SK-N-SH (cell line): ENCODE data around the gene SESN1. TPM values are rescaled to one million over a fixed set of nuclear protein-coding genes. Genes with fewer than 3 reads are reported as not detected.

Source experiments
- CTCF ChIA-PET: fragments of 300-600, 350-600 bp; formaldehyde crosslinking; extraction: SDS; loops from one replicate; lab custom pipeline; 2021; lab: Yijun Ruan, JAX
- POLR2A ChIA-PET: fragments of 350-600 bp; sonication (Branson Sonifier 250); formaldehyde crosslinking; extraction: SDS; loops from one replicate; lab custom pipeline; 2020; ENCODE audit warnings: antibody characterized with exemption, inconsistent platforms; lab: Yijun Ruan, JAX
- DNase-seq: peaks from one replicate; pipeline ENCODE4 v3.0.0; 2012
- H2AFZ ChIP-seq: fragments of 200-600 bp; sonication (generic); 2 replicates; pipeline ENCODE4 v1.8.1; 2016; ENCODE audit warnings: antibody characterized with exemption, mild to moderate bottlenecking, low read depth
- H3F3A ChIP-seq: fragments of 200-600 bp; sonication (generic); replicated peaks from 2 replicates; pipeline ENCODE3; 2016; ENCODE audit warnings: antibody characterized with exemption, mild to moderate bottlenecking; ENCODE audit not compliant: insufficient read depth
- H3K27ac ChIP-seq, 2 experiments: fragments of 200-500 bp in 1 of 2; fragments of 200-600 bp in 1 of 2; sonication (Bioruptor generic) in 1 of 2; sonication (generic), shearing (Covaris generic) in 1 of 2; 2 replicates each; pipeline versions ENCODE4 v1.5.1 to v1.6.1; 2014 to 2016; ENCODE audit warnings: low read depth in 2 of 2, inconsistent platforms in 1 of 2, low read length in 1 of 2, mild to moderate bottlenecking in 1 of 2, mixed read lengths in 1 of 2
- H3K27me3 ChIP-seq: fragments of 200-600 bp; sonication (generic), shearing (Covaris generic); 2 replicates; pipeline ENCODE4 v1.6.1; 2016; ENCODE audit warnings: mixed run types; ENCODE audit not compliant: insufficient read depth
- H3K36me3 ChIP-seq, 2 experiments: fragments of 200-500 bp in 1 of 2; fragments of 200-600 bp in 1 of 2; sonication (Bioruptor generic) in 1 of 2; sonication (generic) in 1 of 2; replicated peaks in 1 of 2; 2 replicates each; pipeline versions ENCODE3 to v1.5.1; 2014 to 2016; ENCODE audit warnings: low read length in 1 of 2, mild to moderate bottlenecking in 1 of 2; ENCODE audit not compliant: insufficient read depth in 2 of 2, control insufficient read depth in 1 of 2
- H3K4me1 ChIP-seq, 2 experiments: fragments of 200-500 bp in 1 of 2; fragments of 200-600 bp in 1 of 2; sonication (Bioruptor generic) in 1 of 2; sonication (generic), shearing (Covaris generic) in 1 of 2; 2 replicates each; pipeline versions ENCODE4 v1.5.1 to v1.6.1; 2014 to 2016; ENCODE audit warnings: low read depth in 1 of 2, low read length in 1 of 2, mixed run types in 1 of 2; ENCODE audit not compliant: insufficient read depth in 2 of 2, control insufficient read depth in 1 of 2
- H3K4me2 ChIP-seq: fragments of 200-600 bp; sonication (generic), shearing (Covaris generic); 2 replicates; pipeline ENCODE4 v1.6.1; 2017; ENCODE audit warnings: mixed run types
- H3K4me3 ChIP-seq, 2 experiments: fragments of 200-500 bp in 1 of 2; fragments of 200-600 bp in 1 of 2; sonication (Bioruptor generic) in 1 of 2; sonication (generic), shearing (Covaris generic) in 1 of 2; 2 replicates each; pipeline versions ENCODE4 v1.5.1 to v1.8.1; 2014 to 2016; ENCODE audit warnings: low read depth in 2 of 2, inconsistent platforms in 1 of 2, low read length in 1 of 2, mild to moderate bottlenecking in 1 of 2, mixed read lengths in 1 of 2, moderate library complexity in 1 of 2
- H3K79me2 ChIP-seq: fragments of 200-600 bp; sonication (generic); 2 replicates; pipeline ENCODE4 v1.8.1; 2017; ENCODE audit warnings: mild to moderate bottlenecking; ENCODE audit not compliant: insufficient read depth
- H3K9ac ChIP-seq: fragments of 200-600 bp; sonication (generic); 2 replicates; pipeline ENCODE4 v1.6.1; 2017; ENCODE audit warnings: mixed run types
- H3K9me2 ChIP-seq: fragments of 200-600 bp; sonication (generic); 2 replicates; pipeline ENCODE4 v1.6.1; 2017; ENCODE audit warnings: mixed run types
- H3K9me3 ChIP-seq: fragments of 200-600 bp; sonication (generic); 2 replicates; pipeline ENCODE4 v1.6.1; 2017; ENCODE audit warnings: mixed run types, mild to moderate bottlenecking, moderate library complexity
- H4K20me1 ChIP-seq: fragments of 200-600 bp; sonication (generic); 2 replicates; pipeline ENCODE4 v1.6.1; 2017; ENCODE audit warnings: mild to moderate bottlenecking, mixed run types; ENCODE audit not compliant: insufficient read depth
- CHD2 ChIP-seq: fragments of 150-350 bp; IDR thresholded peaks from 2 replicates; pipeline ENCODE4 v1.6.1; 2018; ENCODE audit warnings: low read length; ENCODE audit not compliant: partially characterized antibody
- ELF1 ChIP-seq: IDR thresholded peaks from 2 replicates; pipeline ENCODE4 v1.4.0; 2012
- EP300 ChIP-seq, 2 experiments: IDR thresholded peaks; 2 replicates each; pipeline versions ENCODE4 v1.4.0 to v1.6.1; 2012; ENCODE audit warnings: borderline replicate concordance in 1 of 2, low read depth in 1 of 2, low read length in 1 of 2
- EZH2phosphoT487 ChIP-seq: fragments of 200-600 bp; sonication (generic); IDR thresholded peaks from 2 replicates; pipeline ENCODE4 v1.6.1; 2017; ENCODE audit warnings: low read depth, mixed run types, mild to moderate bottlenecking, antibody characterized with exemption, moderate library complexity, borderline replicate concordance
- FOSL2 ChIP-seq: IDR thresholded peaks from 2 replicates; pipeline ENCODE4 v1.4.0; 2012; ENCODE audit warnings: low read depth, mild to moderate bottlenecking, moderate library complexity, borderline replicate concordance
- FOXJ3 ChIP-seq: sonication (generic); formaldehyde crosslinking; IDR thresholded peaks from 2 replicates; pipeline ENCODE4 v1.5.1; 2020; ENCODE audit warnings: mild to moderate bottlenecking, missing genetic modification reagents
- IRF3 ChIP-seq: fragments of 150-350 bp; IDR thresholded peaks from 2 replicates; pipeline ENCODE4 v1.6.1; 2016; ENCODE audit warnings: mild to moderate bottlenecking, low read depth, low read length
- RCOR1 ChIP-seq: fragments of 150-350 bp; IDR thresholded peaks from 2 replicates; pipeline ENCODE4 v1.6.1; 2017; ENCODE audit warnings: antibody characterized with exemption, low read length
- SIN3A ChIP-seq: IDR thresholded peaks from 2 replicates; pipeline ENCODE4 v1.6.1; 2012; ENCODE audit warnings: low read depth, mild to moderate bottlenecking, low read length, moderate library complexity, borderline replicate concordance
- USF1 ChIP-seq: IDR thresholded peaks from 2 replicates; pipeline ENCODE4 v1.4.0; 2012; ENCODE audit warnings: low read depth, borderline replicate concordance
- YY1 ChIP-seq: IDR thresholded peaks from 2 replicates; pipeline ENCODE4 v1.4.0; 2012; ENCODE audit warnings: low read depth, mild to moderate bottlenecking
- WGBS: methylation state at CpG from one replicate; pipeline ENCODE4 v1.1.6; 2017; ENCODE audit warnings: low lambda C conversion rate; 5-methylcytosine and 5-hydroxymethylcytosine counted together
- polyA plus RNA-seq, 3 experiments: library from polyadenylated mRNA; depleted of rRNA; stranded (reverse); fragments of >200 nt; gene quantifications; 2 replicates each; pipeline ENCODE4 v1.2.3, GENCODE V29; 2012

The SESN1 gene
- polyA plus RNA-seq, 1 of the 3 experiments (the other 2 are of a cell fraction): 13.1 TPM

- ChIA-PET CTCF (interaction anchor here (1.3 to 7.1 kb wide), 4 partner anchors 212 to 527 kb away, joined by 3 to 115 read pairs (median 6); partner anchors contain the start of gene ARMC2), POLR2A (no interaction called here)
- no peak overlapping the region for H3K4me2 ChIP-seq
- peaks cover 0 to 7% of the 10 kb centered on the region in 2 experiments; a peak in 2 of 4 replicates for H3K4me1 ChIP-seq
- 95% methylated on average over 2 of the region's 2 CpGs for whole genome bisulfite sequencing
- H3K36me3 ChIP-seq: no peaks in the 10 kb centered on the region
- H2AFZ ChIP-seq: no peak overlapping the region
- DNase-seq: no peak
- H3K9ac ChIP-seq: no peak overlapping the region
- no peak overlapping the region for H3K27ac ChIP-seq
- no peaks in the 10 kb centered on the region for H3K27me3 ChIP-seq
- H4K20me1 ChIP-seq: no peaks in the 10 kb centered on the region
- no peaks in the 10 kb centered on the region for H3F3A ChIP-seq
- H3K4me3 ChIP-seq: no peak overlapping the region
- no peaks in the 10 kb centered on the region for H3K9me2 ChIP-seq
- H3K9me3 ChIP-seq: no peaks in the 10 kb centered on the region
- H3K79me2 ChIP-seq: no peaks in the 10 kb centered on the region; the same call in 1 of the 2 replicates
- TF ChIP-seq EZH2phosphoT487: no peak
- TF ChIP-seq RCOR1: no peak
- no peak for TF ChIP-seq YY1
- TF ChIP-seq FOSL2: no peak
- TF ChIP-seq SIN3A: no peak
- TF ChIP-seq USF1: no peak
- no peak for TF ChIP-seq IRF3
These were observed 24.9 kb downstream of the SESN1 start for GRCh38 chr6:109069746-109070145.

GRCh38 chr6:109062767-109063352, 31.8 kb downstream of the SESN1 start:
- H3K79me2 ChIP-seq: no peaks in the 10 kb centered on the region; the same call in 1 of the 2 replicates
- WGBS: 87% methylated on average over 4 of the region's 4 CpGs
- no peaks in the 10 kb centered on the region for H3K36me3 ChIP-seq
- H3K27ac ChIP-seq: no peak overlapping the region
- no peaks in the 10 kb centered on the region for H3K27me3 ChIP-seq
- H3F3A ChIP-seq: no peaks in the 10 kb centered on the region
- H3K4me2 ChIP-seq: no peak overlapping the region
- no peaks in the 10 kb centered on the region; a peak in 1 of 4 replicates for H3K4me1 ChIP-seq
- no peak overlapping the region for H3K4me3 ChIP-seq
- POLR2A ChIA-PET: interaction anchor here (0.7 kb wide), 1 partner anchor 119 kb away, joined by 3 read pairs; no protein-coding TSS in a partner anchor
- H4K20me1 ChIP-seq: no peaks in the 10 kb centered on the region
- H3K9me3 ChIP-seq: no peaks in the 10 kb centered on the region
- no peak overlapping the region for H3K9ac ChIP-seq
- H2AFZ ChIP-seq: no peak overlapping the region
- no peaks in the 10 kb centered on the region for H3K9me2 ChIP-seq
- CTCF ChIA-PET: interaction anchor here (0.8 kb wide), 1 partner anchor 19 kb away, joined by 3 read pairs; no protein-coding TSS in a partner anchor
- DNase-seq: no peak
- no peak for TF ChIP-seq FOXJ3 (CRISPR knock-in tag)
- TF ChIP-seq EP300 (IDR thresholded peaks at IDR 0.05; ENCODE audit: borderline replicate concordance in 1 of 2, low read depth in 1 of 2, low read length in 1 of 2): no peak
- TF ChIP-seq CHD2: no peak
- TF ChIP-seq ELF1: no peak
